ENCODE results near the gene CAPZB.

Gene CAPZB

GRCh38 chr1:19393046-19393445 is 92.3 kb downstream of the CAPZB start:
- no peak for TF ChIP-seq REST (IDR thresholded peaks at IDR 0.05; ENCODE audit: insufficient read depth in 1 of 2, low read depth in 2 of 2, low read length in 2 of 2)
- TF ChIP-seq POLR2AphosphoS5 (IDR thresholded peaks at IDR 0.05; ENCODE audit: low read depth, low read length), result no peak
- TF ChIP-seq FOXP2 (optimal IDR thresholded peaks at IDR 0.05; ENCODE audit: borderline replicate concordance, extremely low read depth, extremely low read length, insufficient read depth), result no peak
- TF ChIP-seq SIN3A (IDR thresholded peaks at IDR 0.05; ENCODE audit: borderline replicate concordance, insufficient read depth, low read length), result no peak
- no peak for TF ChIP-seq TAF1 (IDR thresholded peaks at IDR 0.05; ENCODE audit: borderline replicate concordance, insufficient read depth, low read length)

GRCh38 chr1:19392221-19392620 is 93.1 kb downstream of the CAPZB start:
- TF ChIP-seq FOXP2 (optimal IDR thresholded peaks at IDR 0.05; ENCODE audit: borderline replicate concordance, extremely low read depth, extremely low read length, insufficient read depth) (no peak), TAF1 (IDR thresholded peaks at IDR 0.05; ENCODE audit: borderline replicate concordance, insufficient read depth, low read length) (no peak), POLR2AphosphoS5 (IDR thresholded peaks at IDR 0.05; ENCODE audit: low read depth, low read length) (no peak), REST (IDR thresholded peaks at IDR 0.05; ENCODE audit: insufficient read depth in 1 of 2, low read depth in 2 of 2, low read length in 2 of 2) (no peak), SIN3A (IDR thresholded peaks at IDR 0.05; ENCODE audit: borderline replicate concordance, insufficient read depth, low read length) (no peak)

GRCh38 chr1:19391596-19391981 is 93.8 kb downstream of the CAPZB start:
- TF ChIP-seq FOXP2 (optimal IDR thresholded peaks at IDR 0.05; ENCODE audit: borderline replicate concordance, extremely low read depth, extremely low read length, insufficient read depth) (no peak), TAF1 (IDR thresholded peaks at IDR 0.05; ENCODE audit: borderline replicate concordance, insufficient read depth, low read length) (no peak), SIN3A (IDR thresholded peaks at IDR 0.05; ENCODE audit: borderline replicate concordance, insufficient read depth, low read length) (no peak), REST (IDR thresholded peaks at IDR 0.05; ENCODE audit: insufficient read depth in 1 of 2, low read depth in 2 of 2, low read length in 2 of 2) (no peak), POLR2AphosphoS5 (IDR thresholded peaks at IDR 0.05; ENCODE audit: low read depth, low read length) (no peak)

GRCh38 chr1:19390901-19391595 is 94.3 kb downstream of the CAPZB start:
- no peak for TF ChIP-seq TAF1 (IDR thresholded peaks at IDR 0.05; ENCODE audit: borderline replicate concordance, insufficient read depth, low read length)
- no peak for TF ChIP-seq POLR2AphosphoS5 (IDR thresholded peaks at IDR 0.05; ENCODE audit: low read depth, low read length)
- no peak for TF ChIP-seq REST (IDR thresholded peaks at IDR 0.05; ENCODE audit: insufficient read depth in 1 of 2, low read depth in 2 of 2, low read length in 2 of 2)
- no peak for TF ChIP-seq SIN3A (IDR thresholded peaks at IDR 0.05; ENCODE audit: borderline replicate concordance, insufficient read depth, low read length)
- TF ChIP-seq FOXP2 (optimal IDR thresholded peaks at IDR 0.05; ENCODE audit: borderline replicate concordance, extremely low read depth, extremely low read length, insufficient read depth), result no peak
